Prostate gland (tissue), 2 donors: ENCODE results near the gene HADH. TPM values are rescaled to one million over a fixed set of nuclear protein-coding genes. Genes with fewer than 3 reads are reported as not detected.

Source experiments
- DNase-seq: peaks from one replicate; pipeline ENCODE4 v3.0.0-alpha.2; 2019; ENCODE audit warnings: low spot score
- H3K27ac ChIP-seq, 2 donors: fragments of 200-600 bp; sonication (generic); 2 replicates each; pipeline ENCODE4 v1.5.1; 2017 to 2019
- H3K27me3 ChIP-seq: fragments of 200-600 bp; sonication (generic); replicated peaks from 2 replicates; pipeline ENCODE4 v1.5.1; 2019; ENCODE audit not compliant: insufficient read depth
- H3K36me3 ChIP-seq, 2 donors: fragments of 200-600 bp; sonication (generic); 1 replicate in 1 of 2; 2 replicates in 1 of 2; pipeline versions ENCODE4 v1.5.1 to v1.8.1; 2017 to 2019
- H3K4me1 ChIP-seq: fragments of 200-600 bp; sonication (generic); replicated peaks from 2 replicates; pipeline ENCODE4 v1.5.1; 2019
- H3K4me3 ChIP-seq, 2 donors: fragments of 200-600 bp; sonication (generic); 2 replicates each; pipeline ENCODE4 v1.5.1; 2017 to 2019
- H3K9me3 ChIP-seq: fragments of 200-600 bp; sonication (generic); 2 replicates; pipeline ENCODE4 v1.5.1; 2017
- CTCF ChIP-seq, 4 experiments: fragments of 200-600 bp in 2 of 4; fragments of 450-650 bp in 2 of 4; sonication (generic) in 2 of 4; IDR thresholded peaks; 1 replicate in 3 of 4; 2 replicates in 1 of 4; pipeline ENCODE4 v1.5.1; 2016 to 2019; ENCODE audit warnings: antibody characterized with exemption in 4 of 4, mild to moderate bottlenecking in 2 of 4, moderate library complexity in 2 of 4
- POLR2A ChIP-seq: fragments of 450-650 bp; IDR thresholded peaks from one replicate; pipeline ENCODE4 v1.6.1; 2016; ENCODE audit warnings: antibody characterized with exemption, mild to moderate bottlenecking
- POLR2AphosphoS5 ChIP-seq: sonication (generic); formaldehyde crosslinking; IDR thresholded peaks from one replicate; pipeline ENCODE4 v1.6.1; 2017; ENCODE audit warnings: antibody characterized with exemption
- WGBS: methylation state at CpG from one replicate; pipeline ENCODE4 v1.1.5; 2018; 5-methylcytosine and 5-hydroxymethylcytosine counted together
- intact Hi-C: fragments of 100-400 bp; cut with DNase I; formaldehyde crosslinking; loops from one replicate; pipeline ENCODE4 v1.14.2; 2022
- total RNA-seq, 2 donors: library from RNA; depleted of rRNA; stranded (reverse); fragments of >200 nt; gene quantifications; one replicate each; pipeline ENCODE4 v1.1.0, GENCODE V29; 2016

HADH gene
- total RNA-seq, 2 donors from 2014 or later = 69.0 to 75.2 TPM

GRCh38 chr4:108052558-108053120, 63.0 kb downstream of the HADH start:
- H3K27me3 ChIP-seq = no peaks in the 10 kb centered on the region
- no peaks in the 10 kb centered on the region for H3K36me3 ChIP-seq
- H3K4me3 ChIP-seq = no peak overlapping the region
- WGBS = 78% methylated on average over 2 of the region's 2 CpGs
- no peaks in the 10 kb centered on the region for H3K9me3 ChIP-seq
- no peak for DNase-seq
- H3K4me1 ChIP-seq = no peaks in the 10 kb centered on the region
- intact Hi-C loops = no loop called here
- H3K27ac ChIP-seq = no peak overlapping the region
- TF ChIP-seq POLR2AphosphoS5 (no peak), POLR2A (no peak), CTCF (IDR thresholded peaks at IDR 0.05) (no peak)

- TF ChIP-seq CTCF (IDR thresholded peaks at IDR 0.05) = no peak
- no peak for TF ChIP-seq POLR2AphosphoS5
- no peak for TF ChIP-seq POLR2A
- no peaks in the 10 kb centered on the region for H3K27me3 ChIP-seq
- DNase-seq = no peak
- 86% methylated on average over 1 of the region's 1 CpG for WGBS
- no peaks in the 10 kb centered on the region for H3K36me3 ChIP-seq
- intact Hi-C loops = no loop called here
- H3K27ac ChIP-seq = no peak overlapping the region
- no peaks in the 10 kb centered on the region for H3K9me3 ChIP-seq
- H3K4me1 ChIP-seq = no peaks in the 10 kb centered on the region
- no peak overlapping the region for H3K4me3 ChIP-seq
Measured at GRCh38 chr4:108053251-108053711, 63.6 kb downstream of the HADH start.

- 93% methylated on average over 16 of the region's 16 CpGs for WGBS
- Histone ChIP-seq H3K27ac (no peak overlapping the region), H3K9me3 (no peaks in the 10 kb centered on the region), H3K4me1 (no peaks in the 10 kb centered on the region), H3K36me3 (no peaks in the 10 kb centered on the region), H3K4me3 (no peak overlapping the region), H3K27me3 (no peaks in the 10 kb centered on the region)
- TF ChIP-seq POLR2AphosphoS5 = no peak
- no peak for TF ChIP-seq CTCF (IDR thresholded peaks at IDR 0.05)
- TF ChIP-seq POLR2A = no peak
- intact Hi-C loops = no loop called here
- DNase-seq = no peak
Measured at GRCh38 chr4:108054025-108054638, 64.4 kb downstream of the HADH start.

GRCh38 chr4:108055787-108056186, 66.1 kb downstream of the HADH start:
- Histone ChIP-seq H3K27ac (no peak overlapping the region), H3K9me3 (no peaks in the 10 kb centered on the region), H3K27me3 (no peaks in the 10 kb centered on the region), H3K4me1 (no peaks in the 10 kb centered on the region), H3K36me3 (no peaks in the 10 kb centered on the region), H3K4me3 (no peak overlapping the region)
- 92% methylated on average over 3 of the region's 3 CpGs for whole genome bisulfite sequencing
- intact Hi-C loops = no loop called here
- no peak for DNase-seq
- no peak for TF ChIP-seq CTCF (IDR thresholded peaks at IDR 0.05)
- no peak for TF ChIP-seq POLR2AphosphoS5
- TF ChIP-seq POLR2A = no peak

GRCh38 chr4:108056418-108056817, 66.7 kb downstream of the HADH start:
- intact Hi-C loops = no loop called here
- no peaks in the 10 kb centered on the region for H3K4me1 ChIP-seq
- no peaks in the 10 kb centered on the region for H3K36me3 ChIP-seq
- WGBS = 88% methylated on average over 6 of the region's 6 CpGs
- DNase-seq = no peak
- no peaks in the 10 kb centered on the region for H3K9me3 ChIP-seq
- TF ChIP-seq POLR2A (no peak), POLR2AphosphoS5 (no peak), CTCF (IDR thresholded peaks at IDR 0.05) (no peak)
- no peaks in the 10 kb centered on the region for H3K27me3 ChIP-seq
- H3K4me3 ChIP-seq = no peak overlapping the region
- H3K27ac ChIP-seq = no peak overlapping the region
